Measurements from ENCODE around the gene GSTA4.

GSTA4 gene

GRCh38 chr6:53026526-53026925 is 31.4 kb upstream of the GSTA4 start:
- no peak for DNase-seq (ENCODE audit: low read depth, low spot score)
- Histone ChIP-seq H3K9ac (ENCODE audit: insufficient read length) (no peak overlapping the region), H3K4me3 (no peak overlapping the region), H3K36me3 (ENCODE audit: insufficient read depth, low read length) (peaks cover 4% of the 10 kb centered on the region; the same call in 1 of the 2 replicates), H3K27ac (no peak overlapping the region), H3K9me3 (ENCODE audit: low read depth, low read length) (no peaks in the 10 kb centered on the region)
- no peak for TF ChIP-seq POLR2AphosphoS5 (IDR thresholded peaks at IDR 0.05; ENCODE audit: borderline replicate concordance, low read depth, low read length)
- TF ChIP-seq FOXP2 (optimal IDR thresholded peaks at IDR 0.05; ENCODE audit: control extremely low read depth, extremely low read length, insufficient read depth): no peak
- TF ChIP-seq EZH2 (IDR thresholded peaks at IDR 0.05): no peak

- Histone ChIP-seq H3K4me3 (no peak overlapping the region), H3K36me3 (ENCODE audit: insufficient read depth, low read length) (no peaks in the 10 kb centered on the region; the same call in 1 of the 2 replicates), H3K9ac (ENCODE audit: insufficient read length) (no peak overlapping the region), H3K27ac (no peak overlapping the region), H3K9me3 (ENCODE audit: low read depth, low read length) (no peaks in the 10 kb centered on the region)
- no peak for DNase-seq (ENCODE audit: low read depth, low spot score)
- no peak for TF ChIP-seq FOXP2 (optimal IDR thresholded peaks at IDR 0.05; ENCODE audit: control extremely low read depth, extremely low read length, insufficient read depth)
- TF ChIP-seq POLR2AphosphoS5 (IDR thresholded peaks at IDR 0.05; ENCODE audit: borderline replicate concordance, low read depth, low read length): no peak
- no peak for TF ChIP-seq EZH2 (IDR thresholded peaks at IDR 0.05)
These were observed 28.2 kb upstream of the GSTA4 start for GRCh38 chr6:53023323-53023722.

DNA sequence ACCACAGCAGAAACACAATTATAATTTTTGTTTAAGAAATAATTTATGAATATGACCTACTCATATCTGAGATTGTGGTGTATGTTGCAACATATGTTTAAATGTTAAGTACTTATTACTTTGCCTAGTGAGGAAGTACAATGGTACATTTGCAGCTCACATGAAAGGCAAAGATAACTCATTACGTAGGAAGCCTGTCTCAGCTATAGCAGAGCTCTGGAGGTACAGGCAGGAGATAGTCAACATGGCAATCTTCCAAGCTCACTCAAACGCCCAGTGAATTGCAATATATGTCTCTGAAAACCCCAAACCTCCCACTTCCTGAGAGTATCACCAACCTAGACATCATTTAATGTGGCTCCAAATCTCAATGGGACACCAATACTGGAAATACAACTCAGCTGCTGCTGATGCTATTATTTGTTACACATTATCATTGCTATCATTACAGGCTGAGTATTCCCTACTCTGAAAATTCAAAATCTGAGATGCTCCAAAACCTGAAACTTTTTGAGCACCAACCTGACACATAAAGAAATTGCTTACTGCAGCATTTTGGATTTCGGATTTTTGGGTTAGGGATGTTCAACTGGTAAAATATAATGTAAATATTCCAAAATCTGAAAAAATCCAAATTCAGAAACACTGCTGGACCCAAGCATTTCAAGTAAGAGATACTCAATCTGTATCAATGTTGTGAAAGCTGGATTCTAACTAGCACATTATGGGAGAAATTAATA is 25.1 kb upstream of the GSTA4 start:
- H3K4me3 ChIP-seq: no peak overlapping the region
- no peaks in the 10 kb centered on the region; the same call in 1 of the 2 replicates for H3K36me3 ChIP-seq (ENCODE audit: insufficient read depth, low read length)
- no peak overlapping the region for H3K27ac ChIP-seq
- no peak for TF ChIP-seq EZH2 (IDR thresholded peaks at IDR 0.05)
- no peak for TF ChIP-seq FOXP2 (optimal IDR thresholded peaks at IDR 0.05; ENCODE audit: control extremely low read depth, extremely low read length, insufficient read depth)
- H3K9me3 ChIP-seq (ENCODE audit: low read depth, low read length): no peaks in the 10 kb centered on the region
- H3K9ac ChIP-seq (ENCODE audit: insufficient read length): no peak overlapping the region
- peak; percentile 26 for DNase-seq (ENCODE audit: low read depth, low spot score)

- no peak for DNase-seq (ENCODE audit: low read depth, low spot score)
- H3K9ac ChIP-seq (ENCODE audit: insufficient read length): no peak overlapping the region
- no peak for TF ChIP-seq POLR2AphosphoS5 (IDR thresholded peaks at IDR 0.05; ENCODE audit: borderline replicate concordance, low read depth, low read length)
- no peak overlapping the region for H3K4me3 ChIP-seq
- H3K36me3 ChIP-seq (ENCODE audit: insufficient read depth, low read length): peaks cover 2% of the 10 kb centered on the region; the same call in 1 of the 2 replicates
- no peaks in the 10 kb centered on the region for H3K9me3 ChIP-seq (ENCODE audit: low read depth, low read length)
- H3K27ac ChIP-seq: no peak overlapping the region
These were observed 23.4 kb upstream of the GSTA4 start for GRCh38 chr6:53018446-53018845.

- H3K9ac ChIP-seq (ENCODE audit: insufficient read length): no peak overlapping the region
- no peak overlapping the region for H3K4me3 ChIP-seq
- H3K36me3 ChIP-seq (ENCODE audit: insufficient read depth, low read length): peaks cover 18% of the 10 kb centered on the region
- no peak overlapping the region for H3K27ac ChIP-seq
- no peak for TF ChIP-seq POLR2AphosphoS5 (IDR thresholded peaks at IDR 0.05; ENCODE audit: borderline replicate concordance, low read depth, low read length)
- TF ChIP-seq EZH2 (IDR thresholded peaks at IDR 0.05): no peak
- TF ChIP-seq FOXP2 (optimal IDR thresholded peaks at IDR 0.05; ENCODE audit: control extremely low read depth, extremely low read length, insufficient read depth): no peak
- no peaks in the 10 kb centered on the region for H3K9me3 ChIP-seq (ENCODE audit: low read depth, low read length)
- no peak for DNase-seq (ENCODE audit: low read depth, low spot score)
These were observed 20.4 kb upstream of the GSTA4 start for GRCh38 chr6:53015486-53015885.

GRCh38 chr6:53014744-53015143 is 19.7 kb upstream of the GSTA4 start:
- H3K4me3 ChIP-seq: peak overlapping the region; percentile 32; the same call in 1 of the 2 replicates
- TF ChIP-seq EZH2 (IDR thresholded peaks at IDR 0.05): no peak
- TF ChIP-seq POLR2AphosphoS5 (IDR thresholded peaks at IDR 0.05; ENCODE audit: borderline replicate concordance, low read depth, low read length): no peak
- no peak for TF ChIP-seq FOXP2 (optimal IDR thresholded peaks at IDR 0.05; ENCODE audit: control extremely low read depth, extremely low read length, insufficient read depth)
- H3K9ac ChIP-seq (ENCODE audit: insufficient read length): no peak overlapping the region
- DNase-seq (ENCODE audit: low read depth, low spot score): no peak
- H3K36me3 ChIP-seq (ENCODE audit: insufficient read depth, low read length): peaks cover 18% of the 10 kb centered on the region
- no peaks in the 10 kb centered on the region for H3K9me3 ChIP-seq (ENCODE audit: low read depth, low read length)
- peak overlapping the region; percentile 82 for H3K27ac ChIP-seq

- TF ChIP-seq FOXP2 (optimal IDR thresholded peaks at IDR 0.05; ENCODE audit: control extremely low read depth, extremely low read length, insufficient read depth) (no peak), POLR2AphosphoS5 (IDR thresholded peaks at IDR 0.05; ENCODE audit: borderline replicate concordance, low read depth, low read length) (no peak), EZH2 (IDR thresholded peaks at IDR 0.05) (no peak)
- Histone ChIP-seq H3K4me3 (no peak overlapping the region), H3K9me3 (ENCODE audit: low read depth, low read length) (no peaks in the 10 kb centered on the region), H3K36me3 (ENCODE audit: insufficient read depth, low read length) (peaks cover 18% of the 10 kb centered on the region), H3K9ac (ENCODE audit: insufficient read length) (no peak overlapping the region), H3K27ac (peak overlapping the region; percentile 82)
- DNase-seq (ENCODE audit: low read depth, low spot score): no peak
These were observed 19.0 kb upstream of the GSTA4 start for GRCh38 chr6:53014063-53014462.

GRCh38 chr6:53011979-53012378 is 16.9 kb upstream of the GSTA4 start:
- TF ChIP-seq POLR2AphosphoS5 (IDR thresholded peaks at IDR 0.05; ENCODE audit: borderline replicate concordance, low read depth, low read length): no peak
- TF ChIP-seq EZH2 (IDR thresholded peaks at IDR 0.05): no peak
- no peak for TF ChIP-seq FOXP2 (optimal IDR thresholded peaks at IDR 0.05; ENCODE audit: control extremely low read depth, extremely low read length, insufficient read depth)
- H3K27ac ChIP-seq: no peak overlapping the region
- H3K36me3 ChIP-seq (ENCODE audit: insufficient read depth, low read length): peaks cover 22% of the 10 kb centered on the region
- DNase-seq (ENCODE audit: low read depth, low spot score): no peak
- no peaks in the 10 kb centered on the region for H3K9me3 ChIP-seq (ENCODE audit: low read depth, low read length)
- no peak overlapping the region for H3K9ac ChIP-seq (ENCODE audit: insufficient read length)
- no peak overlapping the region for H3K4me3 ChIP-seq

DNA sequence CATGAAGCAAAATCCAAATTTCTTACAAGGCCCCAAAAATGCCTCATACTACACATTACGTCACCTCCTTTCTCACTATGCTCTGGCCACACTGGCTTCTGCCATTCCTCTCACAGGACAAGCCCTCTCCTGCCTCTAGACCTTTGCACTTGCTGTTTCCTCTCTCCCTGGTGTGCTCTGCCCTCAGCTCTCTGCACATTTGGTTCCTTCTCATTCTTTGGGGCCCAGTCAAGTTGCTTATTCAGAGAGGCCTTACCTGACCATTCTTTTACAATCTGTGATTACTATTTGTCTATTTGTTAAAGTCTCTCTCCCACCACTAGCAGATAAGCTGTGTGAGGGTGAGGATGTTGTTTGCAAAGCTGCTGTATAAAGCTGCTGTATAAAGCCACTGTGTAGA is 15.4 kb upstream of the GSTA4 start:
- no peak for TF ChIP-seq EZH2 (IDR thresholded peaks at IDR 0.05)
- no peak for TF ChIP-seq POLR2AphosphoS5 (IDR thresholded peaks at IDR 0.05; ENCODE audit: borderline replicate concordance, low read depth, low read length)
- no peak for TF ChIP-seq FOXP2 (optimal IDR thresholded peaks at IDR 0.05; ENCODE audit: control extremely low read depth, extremely low read length, insufficient read depth)
- DNase-seq (ENCODE audit: low read depth, low spot score): no peak
- Histone ChIP-seq H3K27ac (no peak overlapping the region), H3K9me3 (ENCODE audit: low read depth, low read length) (no peaks in the 10 kb centered on the region), H3K36me3 (ENCODE audit: insufficient read depth, low read length) (peaks cover 30% of the 10 kb centered on the region), H3K4me3 (no peak overlapping the region), H3K9ac (ENCODE audit: insufficient read length) (no peak overlapping the region)
